GOT3 (cell line): Measurements from ENCODE around the gene STAB1.

Experiments
- DNase-seq: peaks from one replicate; lab custom pipeline; 2025; ENCODE audit warnings: mixed read lengths; lab: John Stamatoyannopoulos, UW

The STAB1 gene

GRCh38 chr3:52483577-52484381, 11.4 kb upstream of the STAB1 start:
- DNase-seq = no peak

- no peak for DNase-seq
Observed at GRCh38 chr3:52484680-52485461, 10.3 kb upstream of the STAB1 start.

DNA sequence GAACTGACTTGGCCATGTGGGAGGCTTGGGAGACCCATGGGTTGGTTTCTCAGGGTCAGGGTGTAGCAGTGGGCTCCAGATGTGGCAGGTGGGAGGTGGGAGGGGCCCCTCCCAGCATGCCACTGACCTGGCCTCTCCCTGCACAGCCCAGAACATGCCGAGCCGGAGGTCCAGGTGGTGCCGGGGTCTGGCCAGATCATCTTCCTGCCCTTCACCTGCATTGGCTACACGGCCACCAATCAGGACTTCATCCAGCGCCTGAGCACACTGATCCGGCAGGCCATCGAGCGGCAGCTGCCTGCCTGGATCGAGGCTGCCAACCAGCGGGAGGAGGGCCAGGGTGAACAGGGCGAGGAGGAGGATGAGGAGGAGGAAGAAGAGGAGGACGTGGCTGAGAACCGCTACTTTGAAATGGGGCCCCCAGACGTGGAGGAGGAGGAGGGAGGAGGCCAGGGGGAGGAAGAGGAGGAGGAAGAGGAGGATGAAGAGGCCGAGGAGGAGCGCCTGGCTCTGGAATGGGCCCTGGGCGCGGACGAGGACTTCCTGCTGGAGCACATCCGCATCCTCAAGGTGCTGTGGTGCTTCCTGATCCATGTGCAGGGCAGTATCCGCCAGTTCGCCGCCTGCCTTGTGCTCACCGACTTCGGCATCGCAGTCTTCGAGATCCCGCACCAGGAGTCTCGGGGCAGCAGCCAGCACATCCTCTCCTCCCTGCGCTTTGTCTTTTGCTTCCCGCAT, 7.9 kb upstream of the STAB1 start:
- no peak for DNase-seq

DNA sequence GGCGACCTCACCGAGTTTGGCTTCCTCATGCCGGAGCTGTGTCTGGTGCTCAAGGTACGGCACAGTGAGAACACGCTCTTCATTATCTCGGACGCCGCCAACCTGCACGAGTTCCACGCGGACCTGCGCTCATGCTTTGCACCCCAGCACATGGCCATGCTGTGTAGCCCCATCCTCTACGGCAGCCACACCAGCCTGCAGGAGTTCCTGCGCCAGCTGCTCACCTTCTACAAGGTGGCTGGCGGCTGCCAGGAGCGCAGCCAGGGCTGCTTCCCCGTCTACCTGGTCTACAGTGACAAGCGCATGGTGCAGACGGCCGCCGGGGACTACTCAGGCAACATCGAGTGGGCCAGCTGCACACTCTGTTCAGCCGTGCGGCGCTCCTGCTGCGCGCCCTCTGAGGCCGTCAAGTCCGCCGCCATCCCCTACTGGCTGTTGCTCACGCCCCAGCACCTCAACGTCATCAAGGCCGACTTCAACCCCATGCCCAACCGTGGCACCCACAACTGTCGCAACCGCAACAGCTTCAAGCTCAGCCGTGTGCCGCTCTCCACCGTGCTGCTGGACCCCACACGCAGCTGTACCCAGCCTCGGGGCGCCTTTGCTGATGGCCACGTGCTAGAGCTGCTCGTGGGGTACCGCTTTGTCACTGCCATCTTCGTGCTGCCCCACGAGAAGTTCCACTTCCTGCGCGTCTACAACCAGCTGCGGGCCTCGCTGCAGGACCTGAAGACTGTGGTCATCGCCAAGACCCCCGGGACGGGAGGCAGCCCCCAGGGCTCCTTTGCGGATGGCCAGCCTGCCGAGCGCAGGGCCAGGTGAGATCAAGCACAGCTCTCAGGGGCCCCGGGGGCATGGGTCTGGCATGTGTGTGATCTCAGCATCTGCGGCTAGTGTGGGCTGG, 7.1 kb upstream of the STAB1 start:
- DNase-seq = no peak

DNA sequence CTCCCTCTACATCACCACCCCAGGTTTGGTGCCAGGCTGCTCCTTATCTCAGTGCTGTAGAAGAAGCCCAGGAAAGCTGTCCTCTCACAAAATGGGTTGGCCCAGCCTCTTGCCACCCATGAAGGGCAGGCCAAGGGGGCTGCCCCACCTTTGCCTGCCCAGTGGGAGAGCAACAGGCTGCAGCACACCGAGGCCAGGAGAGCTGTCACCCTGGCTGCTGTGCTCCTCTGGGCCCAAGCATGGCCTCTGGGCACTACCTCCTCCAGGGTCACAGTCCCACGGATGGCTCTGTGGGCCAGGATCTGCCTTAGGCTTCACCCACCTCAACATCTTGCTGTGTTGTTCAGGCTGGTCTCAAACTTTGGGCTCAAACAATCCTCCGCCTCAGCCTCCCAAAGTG, 6.4 kb upstream of the STAB1 start:
- no peak for DNase-seq

DNA sequence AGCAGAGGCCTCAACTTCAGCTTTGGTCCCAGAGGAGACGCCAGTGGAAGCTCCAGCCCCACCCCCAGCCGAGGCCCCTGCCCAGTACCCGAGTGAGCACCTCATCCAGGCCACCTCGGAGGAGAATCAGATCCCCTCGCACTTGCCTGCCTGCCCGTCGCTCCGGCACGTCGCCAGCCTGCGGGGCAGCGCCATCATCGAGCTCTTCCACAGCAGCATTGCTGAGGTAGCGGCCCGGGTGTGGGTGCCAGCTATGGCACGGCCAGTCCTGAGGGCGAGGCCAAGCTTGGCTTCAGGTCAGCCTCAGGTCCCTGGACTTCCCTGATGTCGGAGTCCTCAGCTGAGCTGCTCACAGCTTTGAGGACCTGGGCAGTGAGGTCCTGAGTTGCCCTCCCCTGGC, 5.7 kb upstream of the STAB1 start:
- no peak for DNase-seq

GRCh38 chr3:52490035-52490938, 4.9 kb upstream of the STAB1 start:
- DNase-seq = no peak

GRCh38 chr3:52490939-52491526, 4.1 kb upstream of the STAB1 start:
- no peak for DNase-seq

GRCh38 chr3:52492059-52492458, 3.1 kb upstream of the STAB1 start:
- DNase-seq = no peak

DNA sequence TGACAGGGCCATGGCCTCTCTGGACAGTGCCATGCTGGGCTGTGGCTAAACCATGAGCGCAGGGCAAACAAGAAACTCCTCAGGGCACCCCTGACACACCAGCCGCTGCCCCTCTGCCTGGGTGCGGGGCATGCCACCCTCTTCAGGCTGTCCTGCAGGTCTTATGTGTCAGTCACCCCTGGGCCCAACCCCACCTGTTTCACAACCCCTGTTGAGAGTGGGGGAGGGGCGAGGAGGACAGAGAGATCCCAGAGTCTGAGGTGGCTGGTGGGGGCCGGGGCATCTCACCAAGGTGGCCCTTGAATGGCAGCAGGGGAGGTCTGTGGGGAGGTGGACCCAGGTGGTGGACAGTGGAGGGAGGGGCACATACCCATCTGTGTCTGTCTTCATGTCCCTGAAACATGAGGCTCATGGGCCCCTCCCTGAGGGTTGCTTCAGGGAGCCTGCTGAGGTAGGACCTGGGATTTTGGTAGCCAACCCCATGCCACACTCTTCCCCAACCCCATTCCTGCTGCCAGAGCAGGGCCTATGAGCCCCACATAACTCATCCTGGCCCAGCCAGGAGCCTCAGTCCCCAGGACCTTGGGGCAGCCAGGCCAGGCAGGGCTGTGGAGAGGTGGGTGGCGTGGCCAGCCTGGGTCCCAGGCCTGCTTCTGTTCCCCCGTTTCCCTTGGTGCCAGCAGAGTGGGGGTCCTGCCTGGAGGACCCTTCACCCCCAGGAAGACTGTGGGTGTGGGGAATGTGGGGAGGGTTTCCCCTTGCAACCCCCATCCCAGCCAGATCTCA, 1.7 kb upstream of the STAB1 start:
- no peak for DNase-seq

GRCh38 chr3:52494445-52494844, 693 bp upstream of the STAB1 start:
- no peak for DNase-seq

DNA sequence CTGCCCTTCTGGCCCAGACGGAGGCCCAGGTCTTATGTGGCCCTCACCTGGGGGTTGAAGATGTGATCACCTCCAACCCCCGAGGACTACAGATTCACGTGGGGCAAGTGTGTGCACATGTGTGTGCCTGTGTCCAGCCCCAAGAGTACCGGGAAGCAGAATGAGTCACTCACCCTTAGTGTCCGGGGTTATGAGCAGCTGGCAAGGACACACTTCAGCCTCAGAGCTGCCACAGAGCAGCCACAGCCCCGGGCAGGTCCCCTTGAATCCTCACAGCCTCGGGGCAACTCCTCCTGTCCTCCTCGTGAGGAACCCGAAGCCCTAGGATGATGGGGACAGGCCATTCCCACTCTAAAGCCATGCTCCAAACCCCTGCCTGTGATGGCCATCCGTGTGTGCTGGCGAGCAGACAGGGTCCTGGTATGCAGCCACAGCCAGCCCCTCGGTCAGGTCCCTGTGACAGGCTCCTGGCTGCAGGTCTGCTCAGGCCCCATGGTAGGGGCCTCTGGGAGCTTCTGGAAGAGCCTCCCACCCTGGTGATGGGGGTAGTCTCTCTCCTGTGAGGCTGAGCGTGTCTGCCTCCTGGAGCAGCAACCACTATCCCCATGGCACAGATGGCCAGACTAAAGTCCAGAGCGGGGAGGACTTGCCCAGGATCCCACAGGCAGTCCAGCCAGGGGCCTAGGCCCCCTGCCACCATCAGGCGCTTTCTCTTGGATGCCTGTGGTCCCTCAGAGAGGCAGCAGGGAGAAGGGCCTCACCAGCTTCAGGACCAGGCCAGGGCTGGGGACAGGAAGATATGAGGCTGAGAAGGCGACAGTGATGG, 852 bp downstream of the STAB1 start:
- DNase-seq = no peak

- DNase-seq = no peak
Observed at GRCh38 chr3:52498137-52499054, 3.3 kb downstream of the STAB1 start.

- DNase-seq = no peak
Observed at GRCh38 chr3:52501046-52501445, 5.9 kb downstream of the STAB1 start.

DNA sequence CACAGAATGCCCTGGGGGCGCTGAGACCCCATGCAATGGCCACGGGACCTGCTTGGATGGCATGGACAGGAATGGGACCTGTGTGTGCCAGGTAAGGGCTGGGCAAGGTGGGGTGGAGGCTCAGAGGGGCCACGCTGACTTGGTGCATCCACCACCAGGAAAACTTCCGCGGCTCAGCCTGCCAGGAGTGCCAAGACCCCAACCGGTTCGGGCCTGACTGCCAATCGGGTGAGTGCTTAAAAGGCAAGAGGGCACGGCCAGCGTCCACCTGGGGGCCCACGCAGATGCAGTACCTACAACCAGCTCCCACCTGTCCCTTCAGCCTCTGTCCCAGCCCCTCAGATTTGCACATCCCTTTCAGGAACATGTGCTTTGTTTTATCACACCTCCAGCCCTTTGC, 6.9 kb downstream of the STAB1 start:
- DNase-seq = no peak

GRCh38 chr3:52502808-52503350, 7.7 kb downstream of the STAB1 start:
- no peak for DNase-seq

GRCh38 chr3:52503788-52504424, 8.8 kb downstream of the STAB1 start:
- no peak for DNase-seq
